ENCODE measurements around the gene ZNF366.

ZNF366 gene

GRCh38 chr5:72465601-72466563 is 41.3 kb downstream of the ZNF366 start:
- DNase-seq: no peak
- ATAC-seq: peak; percentile 80

GRCh38 chr5:72465066-72465465 is 42.1 kb downstream of the ZNF366 start:
- ATAC-seq (no peak), DNase-seq (no peak)

DNA sequence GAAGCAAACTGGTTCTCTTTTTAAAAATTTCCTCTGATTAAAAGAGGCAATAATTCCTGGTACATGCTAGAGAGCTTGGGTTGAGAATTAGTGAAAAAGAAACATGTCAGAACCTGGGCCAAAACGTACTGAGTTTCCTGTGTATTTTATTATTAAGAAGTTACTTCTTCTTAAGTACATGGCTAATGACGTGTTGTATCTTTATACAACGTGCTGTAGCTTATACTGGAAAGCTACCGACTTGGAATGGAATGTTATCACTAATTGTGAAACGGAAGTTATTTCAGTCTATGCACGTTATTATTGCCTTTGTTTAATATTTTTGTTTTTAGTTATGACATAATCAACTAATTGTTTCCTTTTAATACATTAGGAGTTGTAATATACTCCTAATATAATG is 43.1 kb downstream of the ZNF366 start:
- ATAC-seq (no peak), DNase-seq (no peak)

GRCh38 chr5:72463449-72464052 is 43.7 kb downstream of the ZNF366 start:
- DNase-seq (no peak), ATAC-seq (no peak)

GRCh38 chr5:72460413-72460812 is 46.8 kb downstream of the ZNF366 start:
- ATAC-seq (no peak), DNase-seq (no peak)

- DNase-seq (no peak), ATAC-seq (no peak)
These were observed 47.3 kb downstream of the ZNF366 start for GRCh38 chr5:72459913-72460312.

- DNase-seq: no peak
- ATAC-seq: peak; percentile 32
These were observed 48.0 kb downstream of the ZNF366 start for GRCh38 chr5:72459089-72459661.

GRCh38 chr5:72458407-72458806 is 48.8 kb downstream of the ZNF366 start:
- ATAC-seq: no peak
- no peak for DNase-seq

DNA sequence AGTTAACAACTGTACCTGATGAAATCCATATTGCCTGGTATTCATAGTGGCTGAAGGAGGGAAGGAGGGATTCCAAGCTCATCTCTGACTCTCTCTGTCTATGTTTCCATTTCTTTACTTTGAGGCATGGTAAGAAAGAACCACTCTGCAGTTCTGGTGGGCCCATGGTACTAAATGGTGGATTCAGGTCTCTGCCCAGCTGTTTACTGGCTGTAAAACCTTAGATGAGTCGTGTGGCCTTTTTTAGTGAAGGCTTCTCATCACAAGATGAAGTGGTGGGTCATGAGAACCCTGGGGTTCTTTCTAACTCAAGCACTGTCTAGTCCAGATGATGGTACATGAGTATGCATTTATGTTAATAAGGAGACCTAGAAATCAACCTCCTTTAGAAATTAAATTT is 49.7 kb downstream of the ZNF366 start:
- DNase-seq (no peak), ATAC-seq (no peak)

DNA sequence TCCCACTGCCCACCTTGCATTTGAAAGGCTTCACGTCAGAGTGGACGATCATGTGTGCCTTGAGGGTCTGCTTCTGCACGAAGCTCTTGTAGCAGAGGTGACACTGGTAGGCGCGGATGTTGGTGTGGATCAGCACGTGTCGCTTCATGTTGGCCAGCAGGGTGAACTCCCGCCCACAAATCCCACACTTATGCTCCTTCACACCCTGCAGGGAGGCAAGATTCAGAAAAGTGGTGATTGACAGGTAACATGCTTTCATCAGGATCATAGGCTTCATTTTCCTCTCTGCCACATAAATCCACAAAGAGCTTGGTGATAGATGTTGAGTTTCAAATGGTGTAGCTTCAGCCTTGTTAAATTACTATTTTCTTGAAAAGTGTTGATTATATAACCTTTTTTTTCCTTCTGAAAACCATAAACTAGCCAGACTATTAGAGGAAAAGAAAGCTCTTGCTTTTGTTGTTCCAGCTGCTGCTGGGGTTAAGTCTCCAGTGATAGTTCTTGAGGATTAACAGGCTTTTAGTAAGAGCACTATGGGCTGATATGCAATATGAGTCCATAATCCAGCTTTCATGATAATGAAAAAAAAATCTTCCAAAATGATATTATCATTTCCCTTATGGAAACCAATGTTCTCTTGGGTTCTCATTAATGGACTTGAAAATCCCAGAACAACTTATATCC is 50.7 kb downstream of the ZNF366 start:
- DNase-seq (no peak), ATAC-seq (no peak)

GRCh38 chr5:72455476-72455875 is 51.7 kb downstream of the ZNF366 start:
- ATAC-seq (no peak), DNase-seq (no peak)

- ATAC-seq (no peak), DNase-seq (no peak)
These were observed 52.2 kb downstream of the ZNF366 start for GRCh38 chr5:72454996-72455395.

DNA sequence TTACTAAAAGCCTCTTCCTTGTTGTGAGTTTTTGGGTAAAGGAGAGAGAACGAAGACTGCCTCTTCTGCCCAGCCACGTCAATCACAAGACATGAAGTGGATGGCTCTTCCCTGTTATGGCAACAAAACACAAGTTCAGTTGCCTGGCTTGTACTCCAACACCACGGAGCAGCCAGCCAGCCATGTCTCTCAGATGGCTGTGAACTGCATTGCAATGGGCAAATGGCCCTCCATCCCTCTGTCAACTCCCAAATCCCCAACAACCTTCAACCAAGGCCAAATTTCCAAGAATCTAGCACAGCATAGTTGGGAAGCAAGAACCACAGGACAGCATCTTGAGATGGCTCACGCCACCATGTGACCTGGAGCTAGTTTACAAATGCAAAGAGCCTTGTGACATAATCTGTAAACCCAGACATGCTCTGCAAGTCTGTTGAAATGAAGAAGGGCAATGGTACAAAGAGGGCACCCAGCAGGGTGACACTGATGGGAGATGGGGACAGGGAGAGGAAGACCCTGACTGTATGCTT is 53.9 kb downstream of the ZNF366 start:
- no peak for DNase-seq
- ATAC-seq: no peak

DNA sequence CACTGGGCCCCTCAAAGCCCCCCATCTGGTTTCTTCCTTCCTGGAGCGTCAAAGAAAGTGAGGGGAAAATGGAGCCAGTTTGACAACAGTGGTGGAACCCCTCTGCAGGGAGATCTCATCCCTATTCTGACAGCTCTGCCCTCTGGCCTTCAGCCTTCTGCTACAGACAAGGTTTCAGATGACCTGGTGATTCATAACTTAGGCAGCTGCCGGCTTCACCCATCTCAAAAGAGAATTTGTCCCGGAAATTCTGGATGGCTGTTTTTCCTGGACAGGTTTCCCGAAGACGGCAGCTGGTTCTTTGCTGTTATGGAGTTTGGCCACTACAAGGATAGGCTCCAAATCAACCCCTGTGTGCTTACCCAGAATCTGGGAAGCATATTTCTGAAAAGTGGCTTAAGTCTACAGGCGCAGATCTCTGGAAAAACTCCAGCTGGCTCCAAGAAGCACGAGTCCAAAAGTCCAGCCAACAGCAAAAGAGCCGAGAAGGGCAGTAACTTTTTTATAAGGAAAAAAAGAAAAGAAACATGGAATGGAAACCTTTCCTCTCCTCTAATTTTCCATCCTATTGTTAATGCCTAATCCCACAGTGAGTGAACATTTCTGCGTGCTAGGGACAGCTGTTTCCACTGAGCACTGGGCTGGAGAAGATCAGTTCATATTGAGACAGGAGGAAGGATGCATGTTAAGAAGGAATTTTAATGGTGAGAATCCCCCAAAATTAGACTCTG is 54.5 kb downstream of the ZNF366 start:
- no peak for DNase-seq
- ATAC-seq: no peak

DNA sequence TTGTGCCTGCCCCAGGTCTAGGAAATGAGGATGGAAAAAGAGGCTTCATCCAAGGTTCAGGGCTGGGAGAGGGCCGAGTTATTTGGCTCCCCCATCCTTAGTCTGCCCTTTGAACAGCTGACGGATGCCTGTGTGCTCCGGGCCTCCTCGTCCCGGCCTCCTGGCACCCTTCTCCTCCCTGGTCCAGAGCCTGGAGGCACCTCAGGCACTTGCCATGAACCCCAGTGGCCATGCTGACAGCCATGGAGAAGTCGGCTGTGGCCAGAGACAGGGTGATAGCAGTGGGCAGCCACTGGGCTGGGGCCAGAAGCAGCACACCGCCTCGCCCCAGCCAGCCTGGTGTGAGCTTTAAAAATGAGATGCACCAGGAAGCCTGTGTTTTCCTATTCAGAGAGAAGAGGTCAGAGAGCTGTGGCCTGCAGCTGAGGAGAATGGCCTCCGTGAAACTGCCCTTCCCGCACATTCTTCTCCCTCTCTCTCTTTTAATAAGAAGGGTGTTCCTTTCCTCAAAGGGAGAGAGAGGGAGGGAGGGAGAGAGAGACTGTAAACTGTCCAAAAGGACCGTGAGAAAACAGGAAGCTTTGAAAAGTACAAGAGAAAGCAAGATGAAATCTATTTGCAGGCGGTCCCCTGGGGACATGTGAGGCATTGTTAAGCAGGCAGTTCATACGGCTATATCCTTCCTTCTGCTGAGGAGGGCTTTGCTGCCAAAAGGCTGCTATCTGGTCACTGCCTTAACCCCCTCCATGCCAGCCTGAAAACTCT is 55.3 kb downstream of the ZNF366 start:
- ATAC-seq (no peak), DNase-seq (no peak)

DNA sequence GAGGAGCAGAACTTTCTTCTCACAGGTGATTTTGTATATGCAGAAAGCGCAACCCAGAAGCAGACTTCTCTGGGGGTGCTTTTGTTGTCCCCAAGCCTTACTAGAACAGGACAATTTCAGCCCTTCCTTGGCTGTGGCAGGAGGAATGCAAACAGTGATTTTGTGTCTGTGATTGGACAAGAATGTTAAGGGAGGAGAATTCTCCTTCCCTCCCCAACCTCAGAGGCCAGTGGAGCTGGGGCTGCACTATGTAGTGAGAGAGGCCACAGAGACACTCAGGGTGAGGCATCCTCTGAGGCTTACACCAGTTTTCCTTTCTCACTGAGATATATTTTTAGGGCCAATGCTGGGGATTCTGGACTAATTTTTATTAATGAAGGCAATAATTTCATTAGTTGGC is 58.8 kb downstream of the ZNF366 start:
- ATAC-seq (no peak), DNase-seq (no peak)

GRCh38 chr5:72447751-72448150 is 59.5 kb downstream of the ZNF366 start:
- ATAC-seq (no peak), DNase-seq (no peak)

DNA sequence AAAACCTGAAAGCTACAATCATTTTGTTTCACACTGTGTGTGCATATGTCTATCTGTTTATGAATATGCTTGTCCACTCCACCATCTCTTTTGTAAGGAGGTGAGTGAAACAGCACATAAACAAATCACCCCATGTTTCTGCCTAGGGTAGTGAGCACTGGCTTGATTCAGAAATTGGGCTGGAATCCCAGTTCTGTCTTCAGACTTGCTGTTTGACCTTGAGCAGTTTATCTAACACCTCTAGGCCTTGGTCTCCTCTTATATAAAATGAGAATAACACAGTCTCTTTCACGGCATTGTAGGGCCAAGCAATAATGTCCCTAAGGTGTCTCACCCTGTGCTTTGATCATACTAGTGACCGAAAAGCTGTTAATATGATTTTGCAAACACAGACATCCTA is 61.2 kb downstream of the ZNF366 start:
- ATAC-seq (no peak), DNase-seq (no peak)

DNA sequence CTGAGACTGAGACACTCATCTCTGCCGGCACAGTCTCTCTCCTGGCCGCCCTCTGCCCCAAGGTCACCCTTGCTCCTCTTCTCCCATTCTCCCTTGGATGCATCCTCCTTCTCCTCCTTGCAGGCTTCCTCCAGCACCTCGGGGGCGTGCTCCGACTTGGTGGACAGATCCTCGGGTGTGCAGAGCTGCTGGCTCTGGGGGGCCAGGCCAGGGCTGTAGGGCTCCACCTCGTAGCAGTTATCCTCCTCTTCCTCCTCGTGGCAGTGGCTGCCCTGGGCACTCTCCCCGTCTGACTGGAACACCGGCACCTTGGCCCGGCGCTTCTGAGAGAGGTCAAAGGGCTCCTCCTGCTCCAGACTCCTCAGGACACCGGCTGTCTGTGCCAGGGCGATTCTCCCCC is 63.3 kb downstream of the ZNF366 start:
- DNase-seq (no peak), ATAC-seq (no peak)

GRCh38 chr5:72441862-72442540 is 65.2 kb downstream of the ZNF366 start:
- DNase-seq (no peak), ATAC-seq (peak; percentile 46)
